Lower leg skin (tissue), 4 donors: Measurements from ENCODE around the gene SLC35E3. TPM values are rescaled to one million over a fixed set of nuclear protein-coding genes. Genes with fewer than 3 reads are reported as not detected.
"Not testable (repeated sequence)": the region's sequence is repeated elsewhere in the genome, so short reads cannot be mapped to it uniquely, and the experiment has no call there.

ENCODE experiments used
- DNase-seq, 2 donors: peaks; one replicate each; pipeline ENCODE4 v3.0.0-alpha.2; 2019; ENCODE audit warnings: low spot score in 2 of 2
- H3K4me3 ChIP-seq: fragments of 200-600 bp; sonication (generic); 2 replicates; pipeline ENCODE4 v1.5.1; 2017; ENCODE audit warnings: mild to moderate bottlenecking, low read depth; ENCODE audit not compliant: poor library complexity, severe bottlenecking
- POLR2A ChIP-seq, 2 donors: fragments of 450-650 bp; IDR thresholded peaks; one replicate each; pipeline ENCODE4 v1.6.1; 2016 to 2017; ENCODE audit warnings: antibody characterized with exemption in 2 of 2, mild to moderate bottlenecking in 1 of 2, moderate library complexity in 1 of 2
- WGBS, 2 donors: methylation state at CpG; one replicate each; pipeline ENCODE4 v1.1.5; 2018; 5-methylcytosine and 5-hydroxymethylcytosine counted together
- intact Hi-C: fragments of 100-400 bp; cut with DNase I; formaldehyde crosslinking; loops from one replicate; pipeline ENCODE4 v1.15.0; 2023; ENCODE audit warnings: low total_unique reads
- total RNA-seq, 4 donors: library from RNA; depleted of rRNA; stranded (reverse); fragments of >200 nt; gene quantifications; one replicate each; pipeline ENCODE4 v1.1.0, GENCODE V29; 2016
- TF ChIP-seq, protein P1 (sequence below), 3 donors: fragments of 450-650 bp; IDR thresholded peaks; one replicate each; pipeline ENCODE4 v1.5.1; 2016; ENCODE audit warnings: antibody characterized with exemption in 3 of 3, mild to moderate bottlenecking in 3 of 3, moderate library complexity in 2 of 3

Gene SLC35E3
- total RNA-seq, 4 donors from 2014 or later, result 4.5 to 13.9 (median 6.5) TPM

DNA sequence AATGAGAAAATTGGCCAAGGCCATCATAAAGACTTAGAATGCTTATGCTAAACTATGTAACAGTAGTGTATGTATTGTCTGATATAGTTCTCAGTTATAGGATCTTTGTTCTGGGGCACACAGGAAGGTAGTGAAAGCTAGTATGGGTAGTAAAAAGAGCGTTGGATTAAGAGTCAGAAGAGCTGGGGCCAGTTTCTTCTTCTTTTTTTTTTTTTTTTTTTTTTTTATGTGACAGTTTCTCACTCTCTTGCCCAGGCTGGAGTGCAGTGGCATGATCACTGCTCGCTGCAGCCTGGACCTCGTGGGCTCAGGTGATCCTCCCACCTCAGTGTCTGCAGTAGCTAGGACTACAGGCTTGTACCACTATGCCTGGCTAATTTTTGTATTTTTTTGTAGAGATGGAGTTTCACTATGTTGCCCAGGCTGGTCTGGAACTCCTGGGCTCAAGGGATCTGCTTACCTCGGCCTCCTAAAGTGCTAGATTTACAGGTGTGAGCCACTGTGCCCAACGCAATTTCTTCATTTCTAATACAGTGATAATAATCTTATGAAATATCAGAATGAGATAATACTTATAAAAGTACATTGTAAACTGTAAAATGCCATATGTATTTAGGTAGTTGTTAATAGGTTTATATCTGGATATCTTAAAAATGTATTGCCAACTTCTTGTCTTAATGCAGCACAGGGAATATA lies 69.4 kb downstream of the SLC35E3 start:
- TF ChIP-seq, protein P1, sequence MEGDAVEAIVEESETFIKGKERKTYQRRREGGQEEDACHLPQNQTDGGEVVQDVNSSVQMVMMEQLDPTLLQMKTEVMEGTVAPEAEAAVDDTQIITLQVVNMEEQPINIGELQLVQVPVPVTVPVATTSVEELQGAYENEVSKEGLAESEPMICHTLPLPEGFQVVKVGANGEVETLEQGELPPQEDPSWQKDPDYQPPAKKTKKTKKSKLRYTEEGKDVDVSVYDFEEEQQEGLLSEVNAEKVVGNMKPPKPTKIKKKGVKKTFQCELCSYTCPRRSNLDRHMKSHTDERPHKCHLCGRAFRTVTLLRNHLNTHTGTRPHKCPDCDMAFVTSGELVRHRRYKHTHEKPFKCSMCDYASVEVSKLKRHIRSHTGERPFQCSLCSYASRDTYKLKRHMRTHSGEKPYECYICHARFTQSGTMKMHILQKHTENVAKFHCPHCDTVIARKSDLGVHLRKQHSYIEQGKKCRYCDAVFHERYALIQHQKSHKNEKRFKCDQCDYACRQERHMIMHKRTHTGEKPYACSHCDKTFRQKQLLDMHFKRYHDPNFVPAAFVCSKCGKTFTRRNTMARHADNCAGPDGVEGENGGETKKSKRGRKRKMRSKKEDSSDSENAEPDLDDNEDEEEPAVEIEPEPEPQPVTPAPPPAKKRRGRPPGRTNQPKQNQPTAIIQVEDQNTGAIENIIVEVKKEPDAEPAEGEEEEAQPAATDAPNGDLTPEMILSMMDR (IDR thresholded peaks at IDR 0.05), result no peak
- no peak for TF ChIP-seq POLR2A (IDR thresholded peaks at IDR 0.05)
- intact Hi-C loops, result no loop called here
- WGBS, 2 donors, result 80 to 89% methylated on average over 5 of the region's 5 CpGs
- no peak overlapping the region for H3K4me3 ChIP-seq
- DNase-seq, result no peak

- 92 to 100% methylated on average over 8 of the region's 8 CpGs for WGBS, 2 donors
- no peak for DNase-seq
- no peak overlapping the region for H3K4me3 ChIP-seq
- TF ChIP-seq, protein P1 (IDR thresholded peaks at IDR 0.05), result no peak
- TF ChIP-seq POLR2A (IDR thresholded peaks at IDR 0.05), result no peak
- intact Hi-C loops, result no loop called here
Observed at GRCh38 chr12:68815928-68816800, 70.2 kb downstream of the SLC35E3 start.

GRCh38 chr12:68819481-68819880 lies 73.5 kb downstream of the SLC35E3 start:
- DNase-seq, intact Hi-C loops, H3K4me3 ChIP-seq: not testable (repeated sequence)
- WGBS, 2 donors, result 95% methylated on average over 13 of the region's 13 CpGs

- WGBS, 2 donors, result 81 to 85% methylated on average over 6 of the region's 6 CpGs
- DNase-seq, result no peak
- H3K4me3 ChIP-seq, result no peak overlapping the region
- TF ChIP-seq, protein P1 (IDR thresholded peaks at IDR 0.05), result no peak
- no peak for TF ChIP-seq POLR2A (IDR thresholded peaks at IDR 0.05)
- intact Hi-C loops, result no loop called here
Observed at GRCh38 chr12:68821357-68822188, 75.6 kb downstream of the SLC35E3 start.

GRCh38 chr12:68823696-68824095 lies 77.7 kb downstream of the SLC35E3 start:
- WGBS, 2 donors, result 79 to 89% methylated on average over 3 of the region's 3 CpGs
- H3K4me3 ChIP-seq, result no peak overlapping the region
- intact Hi-C loops, result no loop called here
- no peak for TF ChIP-seq POLR2A (IDR thresholded peaks at IDR 0.05)
- TF ChIP-seq, protein P1 (IDR thresholded peaks at IDR 0.05), result no peak
- no peak for DNase-seq
